CD4-positive, CD25-positive, alpha-beta regulatory T cell (primary cell): ENCODE measurements around the gene DDIAS. TPM values are rescaled to one million over a fixed set of nuclear protein-coding genes. Genes with fewer than 3 reads are reported as not detected.
"Not testable (repeated sequence)": the region's sequence is repeated elsewhere in the genome, so short reads cannot be mapped to it uniquely, and the experiment has no call there.

Source experiments
- ATAC-seq, 2 donors: fragments of 150-1000 bp; cut with Tn5 transposase; one replicate each; pipeline ENCODE4 v1.10.0; 2021; ENCODE audit warnings: low read depth in 2 of 2, moderate number of reproducible peaks in 2 of 2, moderate library complexity in 1 of 2
- DNase-seq, 3 donors: peaks; one replicate each; pipeline versions ENCODE4 v3.0.0 to v3.0.0-alpha.2; 2012 to 2022; ENCODE audit warnings: mixed read lengths in 1 of 3
- H3K27ac ChIP-seq: one replicate; pipeline ENCODE4 v1.7.0; 2013; ENCODE audit warnings: mild to moderate bottlenecking, low read length; ENCODE audit not compliant: insufficient read depth, poor library complexity, severe bottlenecking
- H3K27me3 ChIP-seq: one replicate; pipeline ENCODE4 v1.7.0; 2013; ENCODE audit warnings: low read length; ENCODE audit not compliant: control insufficient read depth, insufficient read depth
- H3K36me3 ChIP-seq: one replicate; pipeline ENCODE4 v1.7.0; 2013; ENCODE audit warnings: mild to moderate bottlenecking, low read length, moderate library complexity; ENCODE audit not compliant: control insufficient read depth, insufficient read depth
- H3K4me1 ChIP-seq: 2 replicates; pipeline ENCODE4 v1.7.0; 2013; ENCODE audit warnings: mild to moderate bottlenecking, low read length; ENCODE audit not compliant: insufficient read depth, control insufficient read depth, poor library complexity, severe bottlenecking
- H3K4me3 ChIP-seq: one replicate; pipeline ENCODE4 v1.7.0; 2013; ENCODE audit warnings: low read depth, mild to moderate bottlenecking, low read length, moderate library complexity
- H3K9me3 ChIP-seq, 2 experiments: 1 replicate in 1 of 2; 2 replicates in 1 of 2; pipeline ENCODE4 v1.7.0; 2013; ENCODE audit warnings: low read length in 2 of 2, mild to moderate bottlenecking in 1 of 2, moderate library complexity in 1 of 2; ENCODE audit not compliant: control insufficient read depth in 2 of 2
- H3K27ac Mint-ChIP-seq, 3 donors: one replicate each; pipeline ENCODE4 v1.8.0; 2020 to 2022; ENCODE audit warnings: mild to moderate bottlenecking in 3 of 3, mixed read lengths in 3 of 3, moderate library complexity in 2 of 3
- H3K27me3 Mint-ChIP-seq: one replicate; pipeline ENCODE4 v1.8.0; 2022; ENCODE audit warnings: mild to moderate bottlenecking, mixed read lengths
- H3K36me3 Mint-ChIP-seq: one replicate; pipeline ENCODE4 v1.8.0; 2020; ENCODE audit warnings: mixed read lengths
- H3K4me1 Mint-ChIP-seq, 4 donors: one replicate each; pipeline ENCODE4 v1.8.0; 2020 to 2022; ENCODE audit warnings: mixed read lengths in 4 of 4, mild to moderate bottlenecking in 1 of 4
- H3K4me3 Mint-ChIP-seq, 4 donors: one replicate each; pipeline ENCODE4 v1.8.0; 2020 to 2022; ENCODE audit warnings: mild to moderate bottlenecking in 4 of 4, mixed read lengths in 4 of 4, moderate library complexity in 3 of 4
- H3K9me3 Mint-ChIP-seq, 7 donors: one replicate each; pipeline ENCODE4 v1.8.0; 2020 to 2022; ENCODE audit warnings: mixed read lengths in 7 of 7, mild to moderate bottlenecking in 3 of 7, moderate library complexity in 2 of 7
- polyA plus RNA-seq, 4 donors: library from polyadenylated mRNA; unstranded; fragments of 300-500 nt; fragmentation: Illumina TruSeq; gene quantifications; one replicate each; pipeline ENCODE4 v1.2.3, GENCODE V29; 2021
- total RNA-seq: library from RNA; stranded (reverse); gene quantifications from one replicate; pipeline ENCODE4 v1.2.3, GENCODE V29; 2022

The DDIAS gene
- total and polyA plus RNA-seq, 5 donors from 2014 or later = 0.86 to 2.8 (median 1.5) TPM

GRCh38 chr11:82930229-82930628, 28.7 kb downstream of the DDIAS start:
- H3K4me3 ChIP-seq = no peak overlapping the region
- H3K9me3 Mint-ChIP-seq = no peaks in the 10 kb centered on the region
- H3K27ac Mint-ChIP-seq = no peak overlapping the region

GRCh38 chr11:82930734-82931133, 29.2 kb downstream of the DDIAS start:
- Histone ChIP-seq H3K4me3 (no peak overlapping the region), H3K4me1 (peaks cover 8% of the 10 kb centered on the region), H3K9me3 (no peaks in the 10 kb centered on the region), H3K36me3 (no peaks in the 10 kb centered on the region), H3K27me3 (no peaks in the 10 kb centered on the region), H3K27ac (no peak overlapping the region)
- Mint-ChIP-seq H3K27ac (no peak overlapping the region), H3K9me3 (no peaks in the 10 kb centered on the region), H3K4me3 (no peak overlapping the region), H3K4me1 (peaks cover 21 to 39% (median 25%) of the 10 kb centered on the region in 4 donors), H3K27me3 (no peaks in the 10 kb centered on the region), H3K36me3 (no peaks in the 10 kb centered on the region)
- no peak for DNase-seq
- ATAC-seq = no peak

More at GRCh38 chr11:82930229-82930628, 28.7 kb downstream of the DDIAS start:
- H3K27me3 ChIP-seq = no peaks in the 10 kb centered on the region
- no peaks in the 10 kb centered on the region for H3K36me3 ChIP-seq
- peaks cover 8% of the 10 kb centered on the region for H3K4me1 ChIP-seq
- H3K9me3 ChIP-seq = no peaks in the 10 kb centered on the region
- Mint-ChIP-seq H3K4me3 (peak overlapping the region in 1 of 4 donors; percentile 27), H3K4me1 (peaks cover 21 to 39% (median 25%) of the 10 kb centered on the region in 4 donors), H3K36me3 (no peaks in the 10 kb centered on the region), H3K27me3 (no peaks in the 10 kb centered on the region)
- no peak for DNase-seq
- ATAC-seq = no peak
- no peak overlapping the region for H3K27ac ChIP-seq

- Histone ChIP-seq H3K27ac (no peak overlapping the region), H3K4me1 (peaks cover 3% of the 10 kb centered on the region), H3K36me3 (no peaks in the 10 kb centered on the region), H3K27me3 (no peaks in the 10 kb centered on the region), H3K9me3 (no peaks in the 10 kb centered on the region), H3K4me3 (no peak overlapping the region)
- Mint-ChIP-seq H3K27me3 (no peaks in the 10 kb centered on the region), H3K9me3 (no peaks in the 10 kb centered on the region), H3K4me3 (peak overlapping the region in 1 of 4 donors; percentile 31), H3K4me1 (peaks cover 15 to 31% (median 19%) of the 10 kb centered on the region in 4 donors), H3K36me3 (no peaks in the 10 kb centered on the region), H3K27ac (peak overlapping the region in 1 of 3 donors; percentile 31)
- peak in 1 of 2 donors; percentile 34 for ATAC-seq
- no peak for DNase-seq
These were observed 31.0 kb downstream of the DDIAS start for GRCh38 chr11:82932564-82932963.

GRCh38 chr11:82936261-82936660, 34.7 kb downstream of the DDIAS start:
- Histone ChIP-seq H3K4me1 (no peaks in the 10 kb centered on the region), H3K27ac (no peak overlapping the region), H3K36me3 (no peaks in the 10 kb centered on the region), H3K27me3 (no peaks in the 10 kb centered on the region), H3K4me3 (no peak overlapping the region), H3K9me3 (no peaks in the 10 kb centered on the region)
- Mint-ChIP-seq H3K27me3 (no peaks in the 10 kb centered on the region), H3K36me3 (no peaks in the 10 kb centered on the region), H3K4me3 (no peak overlapping the region), H3K9me3 (peaks cover 0 to 6% (median 0%) of the 10 kb centered on the region in 7 donors), H3K27ac (no peak overlapping the region), H3K4me1 (peaks cover 14 to 27% (median 19%) of the 10 kb centered on the region in 4 donors)
- ATAC-seq (no peak), DNase-seq (no peak)

- Mint-ChIP-seq H3K27me3 (no peaks in the 10 kb centered on the region), H3K4me3 (no peak overlapping the region), H3K27ac (no peak overlapping the region), H3K36me3 (no peaks in the 10 kb centered on the region), H3K9me3 (peaks cover 0 to 12% (median 5%) of the 10 kb centered on the region in 7 donors), H3K4me1 (peaks cover 5 to 24% (median 16%) of the 10 kb centered on the region in 4 donors)
- Histone ChIP-seq H3K27ac (no peak overlapping the region), H3K4me1 (no peaks in the 10 kb centered on the region), H3K36me3 (no peaks in the 10 kb centered on the region), H3K4me3 (no peak overlapping the region), H3K27me3 (no peaks in the 10 kb centered on the region), H3K9me3 (no peaks in the 10 kb centered on the region)
- DNase-seq = no peak
- no peak for ATAC-seq
These were observed 36.0 kb downstream of the DDIAS start for GRCh38 chr11:82937554-82937953.

- Histone ChIP-seq H3K27me3 (no peaks in the 10 kb centered on the region), H3K27ac (no peak overlapping the region), H3K36me3 (no peaks in the 10 kb centered on the region), H3K9me3 (no peaks in the 10 kb centered on the region), H3K4me1 (no peaks in the 10 kb centered on the region), H3K4me3 (no peak overlapping the region)
- Mint-ChIP-seq H3K36me3 (no peaks in the 10 kb centered on the region), H3K4me1 (peaks cover 0 to 18% (median 8%) of the 10 kb centered on the region in 4 donors), H3K4me3 (no peak overlapping the region), H3K27me3 (no peaks in the 10 kb centered on the region), H3K9me3 (peaks cover 0 to 16% (median 5%) of the 10 kb centered on the region in 7 donors), H3K27ac (peak overlapping the region in 2 of 3 donors; percentile 3 to 73)
- ATAC-seq (no peak), DNase-seq (no peak)
These were observed 37.9 kb downstream of the DDIAS start for GRCh38 chr11:82939456-82939855.

- DNase-seq (no peak), ATAC-seq (no peak)
- no peak overlapping the region for H3K4me3 Mint-ChIP-seq
- Histone ChIP-seq H3K4me1 (no peaks in the 10 kb centered on the region), H3K4me3 (no peak overlapping the region), H3K9me3 (no peaks in the 10 kb centered on the region), H3K27me3 (no peaks in the 10 kb centered on the region), H3K36me3 (no peaks in the 10 kb centered on the region), H3K27ac (no peak overlapping the region)
- peaks cover 0 to 16% (median 6%) of the 10 kb centered on the region in 7 donors for H3K9me3 Mint-ChIP-seq
- no peaks in the 10 kb centered on the region for H3K27me3 Mint-ChIP-seq
- H3K4me1 Mint-ChIP-seq = peaks cover 4 to 18% (median 15%) of the 10 kb centered on the region in 4 donors
- H3K27ac Mint-ChIP-seq = peak overlapping the region in 1 of 3 donors; percentile 7
- H3K36me3 Mint-ChIP-seq = peaks cover 4% of the 10 kb centered on the region
These were observed 40.8 kb downstream of the DDIAS start for GRCh38 chr11:82942376-82942775.

GRCh38 chr11:82943430-82943829, 41.9 kb downstream of the DDIAS start:
- H3K27me3 ChIP-seq, H3K4me3 ChIP-seq, H3K27ac Mint-ChIP-seq, H3K4me3 Mint-ChIP-seq, H3K36me3 ChIP-seq, H3K27me3 Mint-ChIP-seq, H3K36me3 Mint-ChIP-seq, ATAC-seq, H3K4me1 ChIP-seq, H3K9me3 ChIP-seq, DNase-seq, H3K27ac ChIP-seq: not testable (repeated sequence)
- Mint-ChIP-seq H3K9me3 (peaks cover 0 to 16% (median 6%) of the 10 kb centered on the region in 7 donors), H3K4me1 (peaks cover 4 to 24% (median 16%) of the 10 kb centered on the region in 4 donors)
